Adipocyte (in vitro differentiated cells): Measurements from ENCODE around the gene SHROOM3.

ENCODE experiments used
- DNase-seq: peaks from one replicate; pipeline ENCODE4 v3.0.0-alpha.2; 2015; ENCODE audit warnings: low read depth
- H3K27me3 ChIP-seq: replicated peaks from 2 replicates; pipeline ENCODE4 v1.7.0; 2013; ENCODE audit warnings: mild to moderate bottlenecking, low read length, moderate library complexity; ENCODE audit not compliant: control insufficient read depth, insufficient read depth
- H3K36me3 ChIP-seq: 2 replicates; pipeline ENCODE4 v1.7.0; 2013; ENCODE audit warnings: low read length, mild to moderate bottlenecking, moderate library complexity; ENCODE audit not compliant: control insufficient read depth, insufficient read depth, severe bottlenecking
- H3K4me1 ChIP-seq: 2 replicates; pipeline ENCODE4 v1.7.0; 2013; ENCODE audit warnings: mild to moderate bottlenecking, low read length, moderate library complexity; ENCODE audit not compliant: control insufficient read depth, insufficient read depth
- H3K4me3 ChIP-seq: 2 replicates; pipeline ENCODE4 v1.7.0; 2013; ENCODE audit warnings: mild to moderate bottlenecking, low read length, moderate library complexity
- H3K9ac ChIP-seq: 2 replicates; pipeline ENCODE4 v1.7.0; 2013; ENCODE audit warnings: mild to moderate bottlenecking, low read length, moderate library complexity
- H3K9me3 ChIP-seq: 2 replicates; pipeline ENCODE4 v1.7.0; 2013; ENCODE audit warnings: mild to moderate bottlenecking, low read length, moderate library complexity; ENCODE audit not compliant: control insufficient read depth

SHROOM3 gene

GRCh38 chr4:76680952-76681351, 245.9 kb downstream of the SHROOM3 start:
- no peak overlapping the region for H3K4me3 ChIP-seq

GRCh38 chr4:76681996-76682395, 247.0 kb downstream of the SHROOM3 start:
- no peak overlapping the region for H3K9ac ChIP-seq
- no peaks in the 10 kb centered on the region for H3K36me3 ChIP-seq
- DNase-seq, result no peak
- no peaks in the 10 kb centered on the region for H3K27me3 ChIP-seq
- no peaks in the 10 kb centered on the region for H3K4me1 ChIP-seq
- no peaks in the 10 kb centered on the region for H3K9me3 ChIP-seq
- H3K4me3 ChIP-seq, result no peak overlapping the region

More at GRCh38 chr4:76680952-76681351, 245.9 kb downstream of the SHROOM3 start:
- no peak overlapping the region for H3K9ac ChIP-seq
- no peaks in the 10 kb centered on the region for H3K27me3 ChIP-seq
- no peaks in the 10 kb centered on the region for H3K9me3 ChIP-seq
- no peak for DNase-seq
- no peaks in the 10 kb centered on the region for H3K4me1 ChIP-seq
- H3K36me3 ChIP-seq, result no peaks in the 10 kb centered on the region

GRCh38 chr4:76683144-76683543, 248.1 kb downstream of the SHROOM3 start:
- Histone ChIP-seq H3K9ac (no peak overlapping the region), H3K36me3 (no peaks in the 10 kb centered on the region), H3K9me3 (no peaks in the 10 kb centered on the region), H3K4me3 (no peak overlapping the region), H3K4me1 (no peaks in the 10 kb centered on the region), H3K27me3 (no peaks in the 10 kb centered on the region)
- DNase-seq, result no peak

DNA sequence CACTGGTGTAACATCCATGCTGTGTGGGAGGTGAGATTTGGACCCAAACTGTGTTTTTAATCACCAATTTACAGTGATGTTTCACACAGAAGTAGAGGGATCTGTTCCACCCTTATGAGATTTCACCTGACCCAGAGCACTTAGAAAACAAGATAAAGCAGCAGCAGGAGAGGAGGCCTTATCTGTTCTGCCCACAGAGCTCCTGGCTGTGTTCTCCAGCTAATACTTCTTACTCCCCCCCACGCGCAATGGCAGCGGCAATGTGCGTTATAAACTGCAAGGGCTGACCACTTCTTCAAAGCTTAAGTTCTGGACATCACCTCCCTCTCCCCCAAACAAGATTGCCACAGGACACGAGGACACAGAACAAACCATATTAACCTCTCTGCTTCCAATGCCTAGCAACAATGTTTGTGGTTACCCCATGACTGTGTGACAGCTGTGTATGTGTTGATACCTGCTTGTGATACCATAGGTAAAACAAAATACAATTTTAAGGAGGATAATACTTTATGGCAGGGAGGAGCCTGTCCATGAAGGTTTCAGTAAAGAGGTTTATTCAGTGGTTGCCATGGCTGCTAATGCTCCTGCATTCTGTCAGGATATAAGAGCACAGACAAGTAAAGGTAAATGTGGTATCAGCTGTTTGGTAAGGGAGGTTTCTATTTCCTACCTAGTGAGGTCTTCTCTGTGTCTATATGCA, 252.9 kb downstream of the SHROOM3 start:
- Histone ChIP-seq H3K36me3 (no peaks in the 10 kb centered on the region), H3K4me3 (no peak overlapping the region), H3K27me3 (no peaks in the 10 kb centered on the region), H3K9me3 (no peaks in the 10 kb centered on the region), H3K4me1 (peaks cover 8% of the 10 kb centered on the region), H3K9ac (no peak overlapping the region)
- no peak for DNase-seq

DNA sequence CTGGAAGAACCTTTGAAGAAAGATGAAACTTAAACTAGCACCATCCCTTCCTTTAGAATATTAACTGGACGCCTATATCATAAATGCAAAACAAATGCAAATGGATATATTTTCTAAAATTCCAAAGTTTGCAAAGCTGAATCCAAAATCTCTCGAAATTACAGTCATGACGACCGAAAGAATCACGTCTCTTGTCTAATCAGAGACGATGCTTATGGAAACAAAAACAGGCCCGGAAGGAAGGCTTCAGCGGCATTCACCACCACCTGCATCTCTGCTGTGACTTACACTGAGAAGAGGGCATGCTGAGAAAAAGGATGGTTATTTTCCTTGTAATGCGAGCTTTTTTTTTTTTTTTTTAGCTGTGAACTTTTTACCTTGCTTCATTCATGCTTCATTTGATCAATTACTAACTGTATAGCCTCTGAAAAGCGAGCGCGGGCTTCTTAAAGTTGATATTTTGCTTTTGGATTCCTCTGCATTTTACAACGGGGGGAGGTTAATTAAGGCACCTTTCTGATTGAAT, 253.7 kb downstream of the SHROOM3 start:
- Histone ChIP-seq H3K27me3 (no peaks in the 10 kb centered on the region), H3K9ac (peak overlapping the region; percentile 69), H3K4me1 (peaks cover 8% of the 10 kb centered on the region), H3K9me3 (no peaks in the 10 kb centered on the region), H3K4me3 (peak overlapping the region; percentile 82), H3K36me3 (no peaks in the 10 kb centered on the region)
- peak; percentile 58 for DNase-seq

DNA sequence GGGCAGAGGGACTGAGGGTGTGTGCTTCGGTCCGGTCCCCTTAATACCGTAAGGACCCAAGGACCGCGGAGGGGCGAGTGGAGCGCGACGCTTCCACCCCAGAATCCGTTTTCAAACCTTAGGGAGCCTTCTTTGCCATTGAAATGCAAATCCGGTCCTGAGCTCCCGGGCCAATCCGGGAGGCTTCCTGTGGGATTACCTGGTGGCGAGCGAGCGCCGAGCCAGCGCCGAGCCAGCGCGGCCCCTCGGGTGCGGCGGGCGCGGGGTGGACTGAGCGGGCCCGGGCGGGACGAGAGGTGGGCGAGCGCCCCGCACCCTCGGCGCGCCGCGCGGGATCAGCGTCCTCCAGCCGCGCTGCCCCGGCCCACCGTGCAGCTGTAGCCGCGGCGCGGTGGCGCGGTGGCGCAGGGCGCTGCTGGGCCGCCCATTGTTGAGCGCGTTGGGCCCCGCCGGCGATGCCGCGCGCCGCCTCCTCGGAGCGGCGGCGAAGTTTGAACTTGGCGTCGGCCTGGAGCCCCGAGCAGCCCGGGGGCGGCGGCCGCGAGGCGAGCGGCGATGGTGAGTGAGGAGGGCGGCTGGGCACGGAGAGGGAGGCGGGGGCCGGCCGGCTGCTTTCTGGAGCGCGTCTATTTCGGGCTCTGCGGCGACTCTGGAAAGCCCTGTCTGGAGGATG, 254.3 kb downstream of the SHROOM3 start:
- no peaks in the 10 kb centered on the region for H3K27me3 ChIP-seq
- peak; percentile 76 for DNase-seq
- no peaks in the 10 kb centered on the region for H3K9me3 ChIP-seq
- peak overlapping the region; percentile 82 for H3K4me3 ChIP-seq
- peak overlapping the region; percentile 69 for H3K9ac ChIP-seq
- peaks cover 8% of the 10 kb centered on the region for H3K4me1 ChIP-seq
- H3K36me3 ChIP-seq, result no peaks in the 10 kb centered on the region

GRCh38 chr4:76690011-76690905, 255.2 kb downstream of the SHROOM3 start:
- DNase-seq, result peak; percentile 61
- peaks cover 8% of the 10 kb centered on the region for H3K4me1 ChIP-seq
- H3K36me3 ChIP-seq, result no peaks in the 10 kb centered on the region
- H3K27me3 ChIP-seq, result no peaks in the 10 kb centered on the region
- no peaks in the 10 kb centered on the region for H3K9me3 ChIP-seq
- H3K9ac ChIP-seq, result peak overlapping the region; percentile 69
- H3K4me3 ChIP-seq, result peak overlapping the region; percentile 82

DNA sequence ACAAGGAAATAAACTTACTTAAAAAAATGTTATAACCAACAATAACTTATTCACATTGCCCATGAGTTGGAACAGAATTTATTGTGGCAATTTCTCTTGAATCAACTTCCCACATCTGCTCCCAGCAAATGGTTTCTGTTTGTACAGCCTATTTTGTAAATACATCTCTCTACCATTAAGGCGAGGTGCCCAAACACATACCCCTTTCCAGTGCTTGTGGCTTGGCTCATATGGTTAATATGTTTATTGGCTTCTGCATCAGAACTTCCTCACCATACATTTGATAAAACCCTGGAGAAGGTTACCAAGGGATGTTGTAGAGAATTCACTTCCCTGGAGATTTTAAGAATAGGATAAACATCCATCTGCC, 255.9 kb downstream of the SHROOM3 start:
- DNase-seq, result peak; percentile 46
- Histone ChIP-seq H3K36me3 (no peaks in the 10 kb centered on the region), H3K9me3 (no peaks in the 10 kb centered on the region), H3K27me3 (no peaks in the 10 kb centered on the region), H3K4me1 (peaks cover 8% of the 10 kb centered on the region), H3K9ac (no peak overlapping the region), H3K4me3 (no peak overlapping the region)

DNA sequence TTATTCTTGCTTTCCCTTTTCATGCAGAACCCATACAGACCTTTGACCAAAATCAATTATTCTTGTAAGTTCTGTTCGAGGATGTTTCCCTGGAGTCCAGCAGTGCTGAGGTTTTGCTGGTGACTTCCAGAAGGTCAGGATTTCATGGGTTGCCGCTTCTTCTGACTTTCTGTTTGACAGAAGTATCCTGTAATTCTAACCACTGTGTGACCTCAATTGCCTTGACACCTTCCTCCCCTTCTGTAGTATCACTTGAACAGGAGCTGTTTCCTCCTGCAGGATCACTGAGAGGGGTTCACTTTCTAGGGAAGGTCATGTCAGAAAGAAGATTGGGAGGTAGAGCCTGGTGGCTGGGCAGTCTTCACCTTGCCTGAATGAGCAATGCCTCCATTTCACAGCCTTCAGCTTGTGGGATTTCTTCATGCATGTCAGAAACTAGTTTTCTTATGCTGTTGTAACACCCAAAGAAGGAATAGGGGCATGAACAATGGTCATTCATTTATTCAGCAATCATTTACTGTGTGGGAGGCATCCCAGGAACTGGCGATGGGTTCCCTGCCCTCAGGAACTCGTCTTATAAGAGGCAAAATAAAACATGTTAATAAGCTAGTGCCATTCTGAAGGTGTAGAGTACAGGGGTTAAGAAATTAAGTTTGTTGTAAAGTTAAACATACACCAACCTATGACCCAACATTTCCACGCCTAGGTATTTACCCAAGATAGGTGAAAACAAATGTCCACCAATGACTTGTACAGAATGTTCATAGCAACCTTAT, 257.0 kb downstream of the SHROOM3 start:
- peaks cover 8% of the 10 kb centered on the region for H3K4me1 ChIP-seq

GRCh38 chr4:76692761-76693160, 257.7 kb downstream of the SHROOM3 start:
- Histone ChIP-seq H3K36me3 (no peaks in the 10 kb centered on the region), H3K27me3 (no peaks in the 10 kb centered on the region), H3K9ac (no peak overlapping the region), H3K4me3 (no peak overlapping the region), H3K4me1 (peaks cover 8% of the 10 kb centered on the region), H3K9me3 (no peaks in the 10 kb centered on the region)
- DNase-seq, result no peak

More for the DNA sequence above, 257.0 kb downstream of the SHROOM3 start:
- H3K36me3 ChIP-seq, result no peaks in the 10 kb centered on the region
- H3K9me3 ChIP-seq, result no peaks in the 10 kb centered on the region
- H3K4me3 ChIP-seq, result no peak overlapping the region
- no peak overlapping the region for H3K9ac ChIP-seq
- no peaks in the 10 kb centered on the region for H3K27me3 ChIP-seq
- no peak for DNase-seq
